Esophagus muscularis mucosa (tissue), 4 donors: ENCODE data around the gene NUDT3.

ENCODE experiments used
- EP300 ChIP-seq: sonication (generic); formaldehyde crosslinking; IDR thresholded peaks from one replicate; pipeline ENCODE4 v1.6.1; 2017; ENCODE audit warnings: antibody characterized with exemption
- POLR2A ChIP-seq: fragments of 450-650 bp; IDR thresholded peaks from one replicate; pipeline ENCODE4 v1.6.1; 2017; ENCODE audit warnings: antibody characterized with exemption, moderate library complexity, mild to moderate bottlenecking, low read depth
- TF ChIP-seq, protein P1 (sequence below), 3 experiments: fragments of 200-600 bp in 2 of 3; fragments of 450-650 bp in 1 of 3; sonication (generic) in 2 of 3; IDR thresholded peaks; one replicate each; pipeline ENCODE4 v1.5.1; 2017 to 2019; ENCODE audit warnings: antibody characterized with exemption in 3 of 3, mild to moderate bottlenecking in 2 of 3, moderate library complexity in 1 of 3

DNA sequence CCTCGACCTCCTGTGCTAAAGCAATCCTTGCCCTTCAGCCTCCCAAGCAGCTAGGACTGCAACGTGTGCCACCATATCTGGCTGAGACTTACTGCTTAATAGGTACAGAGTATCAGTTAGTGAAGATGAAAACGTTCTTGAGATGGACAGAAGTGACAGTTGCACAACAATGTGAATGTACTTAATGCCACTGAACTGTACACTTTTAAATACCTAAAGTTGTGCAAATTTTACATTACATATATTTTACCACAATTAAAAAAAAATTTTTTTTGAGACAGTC, 25.9 kb downstream of the NUDT3 start:
- TF ChIP-seq, protein P1, sequence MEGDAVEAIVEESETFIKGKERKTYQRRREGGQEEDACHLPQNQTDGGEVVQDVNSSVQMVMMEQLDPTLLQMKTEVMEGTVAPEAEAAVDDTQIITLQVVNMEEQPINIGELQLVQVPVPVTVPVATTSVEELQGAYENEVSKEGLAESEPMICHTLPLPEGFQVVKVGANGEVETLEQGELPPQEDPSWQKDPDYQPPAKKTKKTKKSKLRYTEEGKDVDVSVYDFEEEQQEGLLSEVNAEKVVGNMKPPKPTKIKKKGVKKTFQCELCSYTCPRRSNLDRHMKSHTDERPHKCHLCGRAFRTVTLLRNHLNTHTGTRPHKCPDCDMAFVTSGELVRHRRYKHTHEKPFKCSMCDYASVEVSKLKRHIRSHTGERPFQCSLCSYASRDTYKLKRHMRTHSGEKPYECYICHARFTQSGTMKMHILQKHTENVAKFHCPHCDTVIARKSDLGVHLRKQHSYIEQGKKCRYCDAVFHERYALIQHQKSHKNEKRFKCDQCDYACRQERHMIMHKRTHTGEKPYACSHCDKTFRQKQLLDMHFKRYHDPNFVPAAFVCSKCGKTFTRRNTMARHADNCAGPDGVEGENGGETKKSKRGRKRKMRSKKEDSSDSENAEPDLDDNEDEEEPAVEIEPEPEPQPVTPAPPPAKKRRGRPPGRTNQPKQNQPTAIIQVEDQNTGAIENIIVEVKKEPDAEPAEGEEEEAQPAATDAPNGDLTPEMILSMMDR (IDR thresholded peaks at IDR 0.05), result no peak
- TF ChIP-seq POLR2A (no peak), EP300 (no peak)
